Measurements from ENCODE around the gene BACE2. TPM values are rescaled to one million over a fixed set of nuclear protein-coding genes. Genes with fewer than 3 reads are reported as not detected.

BACE2 gene
- total RNA-seq, 1 donor from 2014 or later, result 16.8 TPM

GRCh38 chr21:41143596-41144325, 24.2 kb upstream of the BACE2 start:
- Mint-ChIP-seq H3K4me3 (ENCODE audit: unreplicated experiment) (no peak overlapping the region), H3K27ac (ENCODE audit: unreplicated experiment) (no peak overlapping the region), H3K9me3 (ENCODE audit: unreplicated experiment) (no peaks in the 10 kb centered on the region), H3K4me1 (ENCODE audit: low read depth, unreplicated experiment) (peaks cover 12% of the 10 kb centered on the region), H3K36me3 (ENCODE audit: low read depth, unreplicated experiment) (no peaks in the 10 kb centered on the region), H3K27me3 (ENCODE audit: low read depth, unreplicated experiment) (peaks cover 7% of the 10 kb centered on the region)
- Histone ChIP-seq H3K4me1 (ENCODE audit: insufficient read depth, low read length) (peaks cover 22% of the 10 kb centered on the region), H2AFZ (ENCODE audit: low read depth, low read length) (no peak overlapping the region), H3K9ac (ENCODE audit: low read length) (no peak overlapping the region), H3K27me3 (ENCODE audit: insufficient read depth, low read length) (peaks cover 4% of the 10 kb centered on the region), H3K4me2 (ENCODE audit: low read length) (no peak overlapping the region), H3K36me3 (ENCODE audit: insufficient read depth, low read length) (no peaks in the 10 kb centered on the region), H4K20me1 (ENCODE audit: insufficient read depth, low read length) (no peaks in the 10 kb centered on the region), H3K79me2 (ENCODE audit: insufficient read depth, low read length) (no peaks in the 10 kb centered on the region), H3K9me3 (ENCODE audit: insufficient read depth, low read depth, low read length) (no peaks in the 10 kb centered on the region), H3K4me3 (ENCODE audit: insufficient read depth, low read depth, low read length) (no peak overlapping the region), H3K27ac (ENCODE audit: low read depth, low read length) (no peak overlapping the region)
- no peak for DNase-seq (ENCODE audit: low read depth)
- no peak for TF ChIP-seq EZH2 (IDR thresholded peaks at IDR 0.05; ENCODE audit: insufficient read depth, low read length)
- TF ChIP-seq, protein P1, sequence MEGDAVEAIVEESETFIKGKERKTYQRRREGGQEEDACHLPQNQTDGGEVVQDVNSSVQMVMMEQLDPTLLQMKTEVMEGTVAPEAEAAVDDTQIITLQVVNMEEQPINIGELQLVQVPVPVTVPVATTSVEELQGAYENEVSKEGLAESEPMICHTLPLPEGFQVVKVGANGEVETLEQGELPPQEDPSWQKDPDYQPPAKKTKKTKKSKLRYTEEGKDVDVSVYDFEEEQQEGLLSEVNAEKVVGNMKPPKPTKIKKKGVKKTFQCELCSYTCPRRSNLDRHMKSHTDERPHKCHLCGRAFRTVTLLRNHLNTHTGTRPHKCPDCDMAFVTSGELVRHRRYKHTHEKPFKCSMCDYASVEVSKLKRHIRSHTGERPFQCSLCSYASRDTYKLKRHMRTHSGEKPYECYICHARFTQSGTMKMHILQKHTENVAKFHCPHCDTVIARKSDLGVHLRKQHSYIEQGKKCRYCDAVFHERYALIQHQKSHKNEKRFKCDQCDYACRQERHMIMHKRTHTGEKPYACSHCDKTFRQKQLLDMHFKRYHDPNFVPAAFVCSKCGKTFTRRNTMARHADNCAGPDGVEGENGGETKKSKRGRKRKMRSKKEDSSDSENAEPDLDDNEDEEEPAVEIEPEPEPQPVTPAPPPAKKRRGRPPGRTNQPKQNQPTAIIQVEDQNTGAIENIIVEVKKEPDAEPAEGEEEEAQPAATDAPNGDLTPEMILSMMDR (IDR thresholded peaks at IDR 0.05; ENCODE audit: insufficient read depth, low read depth, low read length), result no peak
- no peak for FAIRE-seq

GRCh38 chr21:41147096-41147978, 20.6 kb upstream of the BACE2 start:
- no peaks in the 10 kb centered on the region for H4K20me1 ChIP-seq (ENCODE audit: insufficient read depth, low read length)
- H3K9ac ChIP-seq (ENCODE audit: low read length), result no peak overlapping the region
- peaks cover 10% of the 10 kb centered on the region for H3K27me3 Mint-ChIP-seq (ENCODE audit: low read depth, unreplicated experiment)

More at GRCh38 chr21:41147096-41147978, 20.6 kb upstream of the BACE2 start:
- Mint-ChIP-seq H3K27ac (ENCODE audit: unreplicated experiment) (no peak overlapping the region), H3K9me3 (ENCODE audit: unreplicated experiment) (no peaks in the 10 kb centered on the region), H3K4me1 (ENCODE audit: low read depth, unreplicated experiment) (no peaks in the 10 kb centered on the region), H3K4me3 (ENCODE audit: unreplicated experiment) (no peak overlapping the region), H3K36me3 (ENCODE audit: low read depth, unreplicated experiment) (no peaks in the 10 kb centered on the region)
- TF ChIP-seq, protein P1 (IDR thresholded peaks at IDR 0.05; ENCODE audit: insufficient read depth, low read depth, low read length), result no peak
- Histone ChIP-seq H3K4me2 (ENCODE audit: low read length) (no peak overlapping the region), H3K27ac (ENCODE audit: low read depth, low read length) (no peak overlapping the region), H3K4me1 (ENCODE audit: insufficient read depth, low read length) (peaks cover 2% of the 10 kb centered on the region), H3K79me2 (ENCODE audit: insufficient read depth, low read length) (no peaks in the 10 kb centered on the region), H3K9me3 (ENCODE audit: insufficient read depth, low read depth, low read length) (peaks cover 5% of the 10 kb centered on the region), H3K4me3 (ENCODE audit: insufficient read depth, low read depth, low read length) (no peak overlapping the region), H3K27me3 (ENCODE audit: insufficient read depth, low read length) (peaks cover 4% of the 10 kb centered on the region), H3K36me3 (ENCODE audit: insufficient read depth, low read length) (no peaks in the 10 kb centered on the region), H2AFZ (ENCODE audit: low read depth, low read length) (no peak overlapping the region)
- FAIRE-seq, result no peak
- no peak for DNase-seq (ENCODE audit: low read depth)
